ENCODE results near the gene YIPF4.

Gene YIPF4

GRCh38 chr2:32277674-32278477 lies at the start of gene YIPF4:
Gene YIPF4 (plus strand): TSS chr2:32277904. CDS start chr2:32278156, 252 bp downstream.
- no peaks in the 10 kb centered on the region for H3K9me3 ChIP-seq (ENCODE audit: control insufficient read depth, insufficient read depth, low read length)
- H3K9ac ChIP-seq (ENCODE audit: low read depth, low read length) = peak within 1 kb of the TSS; percentile 89
- H3K27me3 ChIP-seq (ENCODE audit: control insufficient read depth, insufficient read depth, low read length) = no peaks in the 10 kb centered on the region
- peak within 1 kb of the TSS; percentile 95 for H3K4me3 ChIP-seq (ENCODE audit: low read depth, low read length)
- H3K4me1 ChIP-seq (ENCODE audit: control insufficient read depth, insufficient read depth, low read length) = peaks cover 4% of the 10 kb centered on the region; the same call in 1 of the 2 replicates
- peaks cover 7% of the 10 kb centered on the region; the same call in 1 of the 2 replicates for H3K36me3 ChIP-seq (ENCODE audit: control insufficient read depth, insufficient read depth, low read length)
- H3K27ac ChIP-seq (ENCODE audit: low read depth, low read length) = peak within 1 kb of the TSS; percentile 84

GRCh38 chr2:32228181-32228580 lies 49.5 kb upstream of the YIPF4 start:
- Histone ChIP-seq H3K27me3 (ENCODE audit: control insufficient read depth, insufficient read depth, low read length) (no peaks in the 10 kb centered on the region), H3K9ac (ENCODE audit: low read depth, low read length) (no peak overlapping the region), H3K36me3 (ENCODE audit: control insufficient read depth, insufficient read depth, low read length) (peaks cover 21% of the 10 kb centered on the region), H3K9me3 (ENCODE audit: control insufficient read depth, insufficient read depth, low read length) (no peaks in the 10 kb centered on the region), H3K27ac (ENCODE audit: low read depth, low read length) (no peak overlapping the region), H3K4me3 (ENCODE audit: low read depth, low read length) (no peak overlapping the region), H3K4me1 (ENCODE audit: control insufficient read depth, insufficient read depth, low read length) (peaks cover 4% of the 10 kb centered on the region; the same call in 1 of the 2 replicates)

GRCh38 chr2:32229635-32230034 lies 48.1 kb upstream of the YIPF4 start:
- H3K27ac ChIP-seq (ENCODE audit: low read depth, low read length) = no peak overlapping the region
- H3K4me1 ChIP-seq (ENCODE audit: control insufficient read depth, insufficient read depth, low read length) = peaks cover 4% of the 10 kb centered on the region; the same call in 1 of the 2 replicates

GRCh38 chr2:32231959-32232358 lies 45.7 kb upstream of the YIPF4 start:
- Histone ChIP-seq H3K36me3 (ENCODE audit: control insufficient read depth, insufficient read depth, low read length) (no peaks in the 10 kb centered on the region), H3K4me1 (ENCODE audit: control insufficient read depth, insufficient read depth, low read length) (peaks cover 4% of the 10 kb centered on the region; the same call in 1 of the 2 replicates), H3K27ac (ENCODE audit: low read depth, low read length) (no peak overlapping the region), H3K9me3 (ENCODE audit: control insufficient read depth, insufficient read depth, low read length) (no peaks in the 10 kb centered on the region), H3K4me3 (ENCODE audit: low read depth, low read length) (no peak overlapping the region), H3K9ac (ENCODE audit: low read depth, low read length) (no peak overlapping the region), H3K27me3 (ENCODE audit: control insufficient read depth, insufficient read depth, low read length) (no peaks in the 10 kb centered on the region)

More at GRCh38 chr2:32229635-32230034, 48.1 kb upstream of the YIPF4 start:
- Histone ChIP-seq H3K9ac (ENCODE audit: low read depth, low read length) (no peak overlapping the region), H3K36me3 (ENCODE audit: control insufficient read depth, insufficient read depth, low read length) (peaks cover 14% of the 10 kb centered on the region), H3K27me3 (ENCODE audit: control insufficient read depth, insufficient read depth, low read length) (no peaks in the 10 kb centered on the region), H3K9me3 (ENCODE audit: control insufficient read depth, insufficient read depth, low read length) (no peaks in the 10 kb centered on the region), H3K4me3 (ENCODE audit: low read depth, low read length) (no peak overlapping the region)

GRCh38 chr2:32235315-32235714 lies 42.4 kb upstream of the YIPF4 start:
- no peaks in the 10 kb centered on the region for H3K36me3 ChIP-seq (ENCODE audit: control insufficient read depth, insufficient read depth, low read length)
- H3K27ac ChIP-seq (ENCODE audit: low read depth, low read length) = no peak overlapping the region
- H3K9ac ChIP-seq (ENCODE audit: low read depth, low read length) = no peak overlapping the region

GRCh38 chr2:32237488-32237887 lies 40.2 kb upstream of the YIPF4 start:
- no peaks in the 10 kb centered on the region for H3K27me3 ChIP-seq (ENCODE audit: control insufficient read depth, insufficient read depth, low read length)
- no peaks in the 10 kb centered on the region for H3K9me3 ChIP-seq (ENCODE audit: control insufficient read depth, insufficient read depth, low read length)
- H3K27ac ChIP-seq (ENCODE audit: low read depth, low read length) = no peak overlapping the region
- H3K36me3 ChIP-seq (ENCODE audit: control insufficient read depth, insufficient read depth, low read length) = no peaks in the 10 kb centered on the region
- no peak overlapping the region for H3K9ac ChIP-seq (ENCODE audit: low read depth, low read length)
- no peaks in the 10 kb centered on the region for H3K4me1 ChIP-seq (ENCODE audit: control insufficient read depth, insufficient read depth, low read length)
- no peak overlapping the region for H3K4me3 ChIP-seq (ENCODE audit: low read depth, low read length)

More at GRCh38 chr2:32235315-32235714, 42.4 kb upstream of the YIPF4 start:
- H3K4me1 ChIP-seq (ENCODE audit: control insufficient read depth, insufficient read depth, low read length) = no peaks in the 10 kb centered on the region
- H3K9me3 ChIP-seq (ENCODE audit: control insufficient read depth, insufficient read depth, low read length) = no peaks in the 10 kb centered on the region
- no peaks in the 10 kb centered on the region for H3K27me3 ChIP-seq (ENCODE audit: control insufficient read depth, insufficient read depth, low read length)
- no peak overlapping the region for H3K4me3 ChIP-seq (ENCODE audit: low read depth, low read length)

GRCh38 chr2:32237996-32238395 lies 39.7 kb upstream of the YIPF4 start:
- Histone ChIP-seq H3K27ac (ENCODE audit: low read depth, low read length) (no peak overlapping the region), H3K9me3 (ENCODE audit: control insufficient read depth, insufficient read depth, low read length) (no peaks in the 10 kb centered on the region), H3K4me1 (ENCODE audit: control insufficient read depth, insufficient read depth, low read length) (no peaks in the 10 kb centered on the region), H3K36me3 (ENCODE audit: control insufficient read depth, insufficient read depth, low read length) (no peaks in the 10 kb centered on the region), H3K27me3 (ENCODE audit: control insufficient read depth, insufficient read depth, low read length) (no peaks in the 10 kb centered on the region), H3K4me3 (ENCODE audit: low read depth, low read length) (no peak overlapping the region), H3K9ac (ENCODE audit: low read depth, low read length) (no peak overlapping the region)

- Histone ChIP-seq H3K4me3 (ENCODE audit: low read depth, low read length) (no peak overlapping the region), H3K36me3 (ENCODE audit: control insufficient read depth, insufficient read depth, low read length) (no peaks in the 10 kb centered on the region), H3K9ac (ENCODE audit: low read depth, low read length) (no peak overlapping the region), H3K27me3 (ENCODE audit: control insufficient read depth, insufficient read depth, low read length) (no peaks in the 10 kb centered on the region), H3K27ac (ENCODE audit: low read depth, low read length) (no peak overlapping the region), H3K4me1 (ENCODE audit: control insufficient read depth, insufficient read depth, low read length) (no peaks in the 10 kb centered on the region), H3K9me3 (ENCODE audit: control insufficient read depth, insufficient read depth, low read length) (no peaks in the 10 kb centered on the region)
These were observed 35.4 kb upstream of the YIPF4 start for GRCh38 chr2:32242331-32242730.

- no peaks in the 10 kb centered on the region for H3K27me3 ChIP-seq (ENCODE audit: control insufficient read depth, insufficient read depth, low read length)
- H3K4me3 ChIP-seq (ENCODE audit: low read depth, low read length) = no peak overlapping the region
- H3K4me1 ChIP-seq (ENCODE audit: control insufficient read depth, insufficient read depth, low read length) = no peaks in the 10 kb centered on the region
- H3K27ac ChIP-seq (ENCODE audit: low read depth, low read length) = no peak overlapping the region
- no peaks in the 10 kb centered on the region for H3K9me3 ChIP-seq (ENCODE audit: control insufficient read depth, insufficient read depth, low read length)
- H3K9ac ChIP-seq (ENCODE audit: low read depth, low read length) = no peak overlapping the region
- H3K36me3 ChIP-seq (ENCODE audit: control insufficient read depth, insufficient read depth, low read length) = no peaks in the 10 kb centered on the region
These were observed 30.8 kb upstream of the YIPF4 start for GRCh38 chr2:32246911-32247310.

- no peaks in the 10 kb centered on the region for H3K36me3 ChIP-seq (ENCODE audit: control insufficient read depth, insufficient read depth, low read length)
- H3K4me1 ChIP-seq (ENCODE audit: control insufficient read depth, insufficient read depth, low read length) = no peaks in the 10 kb centered on the region
- no peak overlapping the region for H3K4me3 ChIP-seq (ENCODE audit: low read depth, low read length)
- H3K27me3 ChIP-seq (ENCODE audit: control insufficient read depth, insufficient read depth, low read length) = no peaks in the 10 kb centered on the region
- no peak overlapping the region for H3K27ac ChIP-seq (ENCODE audit: low read depth, low read length)
- no peak overlapping the region for H3K9ac ChIP-seq (ENCODE audit: low read depth, low read length)
- H3K9me3 ChIP-seq (ENCODE audit: control insufficient read depth, insufficient read depth, low read length) = no peaks in the 10 kb centered on the region
These were observed 29.4 kb upstream of the YIPF4 start for GRCh38 chr2:32248299-32248698.

GRCh38 chr2:32249731-32250236 lies 27.9 kb upstream of the YIPF4 start:
- Histone ChIP-seq H3K27ac (ENCODE audit: low read depth, low read length) (no peak overlapping the region), H3K4me3 (ENCODE audit: low read depth, low read length) (no peak overlapping the region), H3K9ac (ENCODE audit: low read depth, low read length) (no peak overlapping the region), H3K4me1 (ENCODE audit: control insufficient read depth, insufficient read depth, low read length) (no peaks in the 10 kb centered on the region), H3K27me3 (ENCODE audit: control insufficient read depth, insufficient read depth, low read length) (no peaks in the 10 kb centered on the region), H3K9me3 (ENCODE audit: control insufficient read depth, insufficient read depth, low read length) (no peaks in the 10 kb centered on the region), H3K36me3 (ENCODE audit: control insufficient read depth, insufficient read depth, low read length) (no peaks in the 10 kb centered on the region)
